HG02610 (cell line): ENCODE measurements around the gene CFAP61.

Experiments
- ATAC-seq: cut with Tn5 transposase; IDR thresholded peaks from one replicate; pipeline ENCODE4 v1.9.1; 2021; ENCODE audit warnings: mild to moderate bottlenecking, moderate library complexity; ENCODE audit not compliant: unreplicated experiment

Gene CFAP61

GRCh38 chr20:20386192-20386591, 333.9 kb downstream of the CFAP61 start:
- no peak for ATAC-seq

- ATAC-seq = no peak
Measured at GRCh38 chr20:20390393-20390792, 338.1 kb downstream of the CFAP61 start.

GRCh38 chr20:20391115-20391514, 338.8 kb downstream of the CFAP61 start:
- ATAC-seq = no peak

GRCh38 chr20:20391766-20392165, 339.4 kb downstream of the CFAP61 start:
- ATAC-seq = no peak

- ATAC-seq = no peak
Measured at GRCh38 chr20:20393207-20394120, 341.1 kb downstream of the CFAP61 start.

GRCh38 chr20:20395087-20395486, 342.8 kb downstream of the CFAP61 start:
- no peak for ATAC-seq

- ATAC-seq = no peak
Measured at GRCh38 chr20:20395903-20396568, 343.7 kb downstream of the CFAP61 start.

GRCh38 chr20:20396794-20397193, 344.5 kb downstream of the CFAP61 start:
- ATAC-seq = no peak

GRCh38 chr20:20398123-20398522, 345.8 kb downstream of the CFAP61 start:
- ATAC-seq = no peak

GRCh38 chr20:20399531-20400500, 347.5 kb downstream of the CFAP61 start:
- no peak for ATAC-seq

- no peak for ATAC-seq
Measured at GRCh38 chr20:20401991-20402390, 349.7 kb downstream of the CFAP61 start.

GRCh38 chr20:20404633-20405032, 352.3 kb downstream of the CFAP61 start:
- ATAC-seq = no peak

GRCh38 chr20:20405623-20406022, 353.3 kb downstream of the CFAP61 start:
- ATAC-seq = no peak

- no peak for ATAC-seq
Measured at GRCh38 chr20:20406306-20406705, 354.0 kb downstream of the CFAP61 start.

GRCh38 chr20:20407891-20408805, 355.8 kb downstream of the CFAP61 start:
- ATAC-seq = no peak

- ATAC-seq = no peak
Measured at GRCh38 chr20:20409331-20409730, 357.0 kb downstream of the CFAP61 start.
